Smooth muscle cell (in vitro differentiated cells): ENCODE data around the gene RPL10. TPM values are rescaled to one million over a fixed set of nuclear protein-coding genes. Genes with fewer than 3 reads are reported as not detected.

Experiments used
- DNase-seq: peaks from one replicate; lab custom pipeline; 2025; ENCODE audit not compliant: unreplicated experiment; lab: John Stamatoyannopoulos, UW
- H2AFZ ChIP-seq: fragments of 200-600 bp; sonication (generic); 2 replicates; pipeline ENCODE4 v1.6.0; 2016; ENCODE audit warnings: antibody characterized with exemption, low read depth, mild to moderate bottlenecking
- H3F3A ChIP-seq: fragments of 200-600 bp; sonication (generic); 2 replicates; pipeline ENCODE4 v1.6.0; 2017; ENCODE audit warnings: antibody characterized with exemption, low read depth
- H3K27ac ChIP-seq: fragments of 200-600 bp; sonication (generic); 2 replicates; pipeline ENCODE4 v1.5.1; 2016; ENCODE audit warnings: low read depth, mild to moderate bottlenecking
- H3K27me3 ChIP-seq: fragments of 200-600 bp; sonication (generic); 2 replicates; pipeline ENCODE4 v1.6.1; 2016; ENCODE audit warnings: low read depth, mild to moderate bottlenecking
- H3K36me3 ChIP-seq: fragments of 200-600 bp; sonication (generic); 2 replicates; pipeline ENCODE4 v1.5.1; 2016; ENCODE audit warnings: low read depth
- H3K4me1 ChIP-seq: fragments of 200-600 bp; sonication (generic); 2 replicates; pipeline ENCODE4 v1.5.1; 2016; ENCODE audit warnings: low read depth
- H3K4me2 ChIP-seq: fragments of 200-600 bp; sonication (generic); 2 replicates; pipeline ENCODE4 v1.6.0; 2016; ENCODE audit warnings: mild to moderate bottlenecking
- H3K4me3 ChIP-seq: fragments of 200-600 bp; sonication (generic); 2 replicates; pipeline ENCODE4 v1.5.1; 2016; ENCODE audit warnings: mild to moderate bottlenecking
- H3K79me2 ChIP-seq: fragments of 200-600 bp; sonication (generic); 2 replicates; pipeline ENCODE4 v1.6.0; 2016; ENCODE audit warnings: low read depth, mild to moderate bottlenecking
- H3K9ac ChIP-seq: fragments of 200-600 bp; sonication (generic); 2 replicates; pipeline ENCODE4 v1.6.0; 2016; ENCODE audit warnings: low read depth
- H3K9me3 ChIP-seq: fragments of 200-600 bp; sonication (generic); replicated peaks from 2 replicates; pipeline ENCODE4 v1.5.1; 2016; ENCODE audit warnings: low read depth
- H4K20me1 ChIP-seq: fragments of 200-600 bp; sonication (generic); 2 replicates; pipeline ENCODE4 v1.6.0; 2016; ENCODE audit warnings: low read depth
- CTCF ChIP-seq: fragments of 200-600 bp; sonication (generic); IDR thresholded peaks from 2 replicates; pipeline ENCODE4 v1.5.1; 2017; ENCODE audit warnings: borderline replicate concordance, mild to moderate bottlenecking, antibody characterized with exemption; ENCODE audit not compliant: insufficient read depth, poor library complexity, severe bottlenecking
- WGBS: methylation state at CpG from one replicate; pipeline ENCODE4 v1.1.7; 2016; ENCODE audit warnings: low lambda C conversion rate; 5-methylcytosine and 5-hydroxymethylcytosine counted together
- polyA plus RNA-seq: library from polyadenylated mRNA; unstranded; fragments of >200 nt; fragmentation: Nextera tagmentation; extraction: Ambion mirVana; gene quantifications from 2 replicates; pipeline ENCODE4 v1.2.1, GENCODE V29; 2016
- total RNA-seq: library from RNA; depleted of rRNA; stranded (reverse); fragments of >200 nt; gene quantifications from 2 replicates; pipeline ENCODE4 v1.2.3, GENCODE V29; 2014

The RPL10 gene
- total RNA-seq (2,811 and 3,107 TPM in 2 replicates), polyA plus RNA-seq (1,314 and 1,395 TPM in 2 replicates)

GRCh38 chrX:154397888-154398667, at the start of gene RPL10:
Gene RPL10, plus strand, starts transcription at chrX:154398377. Its CDS starts 143 bp downstream, at chrX:154398520.
- H3F3A ChIP-seq: peaks cover 4% of the 10 kb centered on the region
- peaks cover 19% of the 10 kb centered on the region for H3K79me2 ChIP-seq
- 42% methylated on average over 69 of the region's 69 CpGs for WGBS
- peak within 1 kb of the TSS; percentile 98 for H3K27ac ChIP-seq
- no peak for TF ChIP-seq CTCF
- H3K4me3 ChIP-seq: peak within 1 kb of the TSS; percentile 75
- no peaks in the 10 kb centered on the region for H3K36me3 ChIP-seq
- peak; percentile 56 for DNase-seq
- no peaks in the 10 kb centered on the region for H3K27me3 ChIP-seq
- peak within 1 kb of the TSS; percentile 96 for H3K9ac ChIP-seq
- no peaks in the 10 kb centered on the region for H3K4me1 ChIP-seq
- peaks cover 43% of the 10 kb centered on the region for H4K20me1 ChIP-seq
- H3K9me3 ChIP-seq: no peaks in the 10 kb centered on the region
- H2AFZ ChIP-seq: no peak within 1 kb of the TSS
- peak within 1 kb of the TSS; percentile 89 for H3K4me2 ChIP-seq

- Histone ChIP-seq H3K36me3 (no peaks in the 10 kb centered on the region), H2AFZ (no peak overlapping the region), H3K4me1 (no peaks in the 10 kb centered on the region), H4K20me1 (peaks cover 68% of the 10 kb centered on the region), H3F3A (no peaks in the 10 kb centered on the region), H3K4me3 (no peak overlapping the region), H3K4me2 (no peak overlapping the region), H3K79me2 (no peaks in the 10 kb centered on the region), H3K9me3 (no peaks in the 10 kb centered on the region), H3K27ac (no peak overlapping the region), H3K27me3 (no peaks in the 10 kb centered on the region), H3K9ac (no peak overlapping the region)
- TF ChIP-seq CTCF: no peak
- DNase-seq: no peak
- 91% methylated on average over 7 of the region's 24 CpGs for WGBS
Observed at GRCh38 chrX:154348646-154349358, 49.4 kb upstream of the RPL10 start.

- Histone ChIP-seq H3K36me3 (no peaks in the 10 kb centered on the region), H3K9me3 (no peaks in the 10 kb centered on the region), H3K4me2 (no peak overlapping the region), H3K9ac (no peak overlapping the region), H3K4me3 (no peak overlapping the region), H3K27me3 (no peaks in the 10 kb centered on the region), H3F3A (no peaks in the 10 kb centered on the region), H3K79me2 (no peaks in the 10 kb centered on the region), H4K20me1 (peaks cover 74% of the 10 kb centered on the region), H3K4me1 (no peaks in the 10 kb centered on the region), H2AFZ (no peak overlapping the region), H3K27ac (no peak overlapping the region)
- WGBS: 88% methylated on average over 18 of the region's 19 CpGs
- TF ChIP-seq CTCF: no peak
- DNase-seq: no peak
Observed at GRCh38 chrX:154349359-154349935, 48.7 kb upstream of the RPL10 start.
